ENCODE measurements around the gene FUS.
"Not testable (repeated sequence)": the region's sequence is repeated elsewhere in the genome, so short reads cannot be mapped to it uniquely, and the experiment has no call there.

FUS gene

GRCh38 chr16:31179747-31180459, at the start of gene FUS:
Gene FUS, plus strand, starts transcription at chr16:31180139. Its CDS starts 76 bp downstream, at chr16:31180215.
- peak; percentile 94 for DNase-seq (ENCODE audit: low spot score)

- DNase-seq (ENCODE audit: low spot score), result no peak
Observed at GRCh38 chr16:31130336-31130891, 49.5 kb upstream of the FUS start.

GRCh38 chr16:31130899-31131298, 49.0 kb upstream of the FUS start:
- DNase-seq (ENCODE audit: low spot score), result no peak

GRCh38 chr16:31131416-31131815, 48.5 kb upstream of the FUS start:
- DNase-seq (ENCODE audit: low spot score), result no peak

GRCh38 chr16:31131841-31132271, 48.1 kb upstream of the FUS start:
- no peak for DNase-seq (ENCODE audit: low spot score)

- no peak for DNase-seq (ENCODE audit: low spot score)
Observed at GRCh38 chr16:31132303-31132979, 47.5 kb upstream of the FUS start.

GRCh38 chr16:31133046-31133501, 46.9 kb upstream of the FUS start:
- DNase-seq (ENCODE audit: low spot score), result no peak

- no peak for DNase-seq (ENCODE audit: low spot score)
Observed at GRCh38 chr16:31134091-31134571, 45.8 kb upstream of the FUS start.

GRCh38 chr16:31134625-31135534, 45.1 kb upstream of the FUS start:
- DNase-seq (ENCODE audit: low spot score), result no peak

GRCh38 chr16:31135535-31136286, 44.2 kb upstream of the FUS start, which contains the start of gene PRSS8:
Gene PRSS8, minus strand, starts transcription at chr16:31135727. Its CDS starts 229 bp downstream, at chr16:31135498.
- no peak for DNase-seq (ENCODE audit: low spot score)

- DNase-seq (ENCODE audit: low spot score), result no peak
Observed at GRCh38 chr16:31136287-31136662, 43.7 kb upstream of the FUS start.

GRCh38 chr16:31136822-31137499, 43.0 kb upstream of the FUS start:
- not testable (repeated sequence) for DNase-seq (ENCODE audit: low spot score)

GRCh38 chr16:31138621-31139578, 41.0 kb upstream of the FUS start:
- no peak for DNase-seq (ENCODE audit: low spot score)

GRCh38 chr16:31141071-31141469, 38.9 kb upstream of the FUS start:
- DNase-seq (ENCODE audit: low spot score), result not testable (repeated sequence)

GRCh38 chr16:31141489-31142108, 38.3 kb upstream of the FUS start:
- no peak for DNase-seq (ENCODE audit: low spot score)

GRCh38 chr16:31142109-31143010, 37.6 kb upstream of the FUS start:
- peak; percentile 97 for DNase-seq (ENCODE audit: low spot score)

- DNase-seq (ENCODE audit: low spot score), result no peak
Observed at GRCh38 chr16:31143011-31143693, 36.8 kb upstream of the FUS start.
